HG03575 (cell line): ENCODE measurements around the gene NME3.

Source experiments
- ATAC-seq: cut with Tn5 transposase; IDR thresholded peaks from one replicate; pipeline ENCODE4 v1.9.1; 2021; ENCODE audit not compliant: unreplicated experiment, insufficient number of reproducible peaks, low FRiP score; ENCODE audit errors: extremely low read depth

NME3 gene

GRCh38 chr16:1784977-1785845 is 13.9 kb upstream of the NME3 start:
- no peak for ATAC-seq

- ATAC-seq = peak; percentile 60
Observed at GRCh38 chr16:1782408-1783264, 11.3 kb upstream of the NME3 start, which contains the start of the genes NUBP2 and SPSB3. TSS of gene NUBP2 (plus strand) at chr16:1782960. CDS start at chr16:1783021, 61 bp downstream. TSS of gene SPSB3 (minus strand) at chr16:1782571. CDS start at chr16:1781483, 1,088 bp downstream.

DNA sequence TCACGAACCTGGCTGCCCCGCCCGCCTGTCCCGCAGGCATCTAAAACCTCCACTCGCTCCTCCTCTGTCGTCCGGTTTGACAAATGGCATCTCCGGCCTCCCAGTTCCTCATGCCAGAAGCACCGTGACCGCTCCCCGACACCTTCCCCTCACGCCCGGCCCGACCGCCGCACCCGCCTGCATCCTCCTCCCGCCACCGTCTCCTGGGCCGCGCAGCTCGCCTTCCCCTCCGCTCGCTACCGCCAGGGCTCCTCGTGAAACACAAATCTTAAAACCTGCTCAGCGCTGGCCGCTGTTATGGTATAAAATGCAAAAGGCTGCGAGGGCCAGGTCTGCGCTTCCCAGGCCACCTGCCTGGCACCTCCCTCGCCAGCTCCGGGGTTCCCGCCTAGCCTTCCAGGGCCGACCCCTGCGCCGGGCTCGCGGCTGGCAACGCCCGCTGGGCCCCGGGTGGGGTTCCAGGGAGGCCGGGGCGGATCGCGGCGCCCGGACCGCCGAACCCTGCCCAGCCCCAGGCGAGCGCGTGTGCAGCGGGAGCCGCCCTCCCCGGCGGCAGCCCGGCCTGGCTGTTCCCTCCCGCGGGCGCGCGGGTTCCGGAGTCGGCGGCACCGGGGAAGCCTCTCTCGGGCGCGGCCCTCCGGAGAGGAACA is 10.5 kb upstream of the NME3 start:
- ATAC-seq = no peak

DNA sequence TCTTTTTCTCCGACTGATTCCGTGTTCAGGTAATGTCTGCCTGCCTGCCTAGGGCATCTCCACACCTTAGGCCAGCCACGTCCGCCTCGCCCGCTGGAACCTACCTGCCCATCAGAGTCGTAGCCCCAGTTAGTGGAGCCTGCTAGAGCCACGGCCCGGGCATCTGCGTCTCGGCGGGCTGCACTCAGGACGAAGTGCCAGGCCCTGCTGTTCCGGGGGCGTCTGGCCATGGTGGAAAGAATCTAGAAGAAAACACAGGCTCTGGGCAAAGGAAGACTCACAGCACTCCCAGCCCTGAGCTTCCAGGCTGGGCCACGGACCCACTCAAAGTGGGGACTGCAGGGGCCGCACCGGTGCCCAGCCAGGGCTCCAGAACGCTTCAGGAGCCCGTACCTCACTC is 9.9 kb upstream of the NME3 start:
- ATAC-seq = no peak

GRCh38 chr16:1780677-1781072 is 9.3 kb upstream of the NME3 start:
- no peak for ATAC-seq

- ATAC-seq = no peak
Observed at GRCh38 chr16:1779741-1780676, 8.7 kb upstream of the NME3 start.

GRCh38 chr16:1779234-1779701 is 7.9 kb upstream of the NME3 start:
- ATAC-seq = no peak

GRCh38 chr16:1778200-1779179 is 7.1 kb upstream of the NME3 start:
- no peak for ATAC-seq

DNA sequence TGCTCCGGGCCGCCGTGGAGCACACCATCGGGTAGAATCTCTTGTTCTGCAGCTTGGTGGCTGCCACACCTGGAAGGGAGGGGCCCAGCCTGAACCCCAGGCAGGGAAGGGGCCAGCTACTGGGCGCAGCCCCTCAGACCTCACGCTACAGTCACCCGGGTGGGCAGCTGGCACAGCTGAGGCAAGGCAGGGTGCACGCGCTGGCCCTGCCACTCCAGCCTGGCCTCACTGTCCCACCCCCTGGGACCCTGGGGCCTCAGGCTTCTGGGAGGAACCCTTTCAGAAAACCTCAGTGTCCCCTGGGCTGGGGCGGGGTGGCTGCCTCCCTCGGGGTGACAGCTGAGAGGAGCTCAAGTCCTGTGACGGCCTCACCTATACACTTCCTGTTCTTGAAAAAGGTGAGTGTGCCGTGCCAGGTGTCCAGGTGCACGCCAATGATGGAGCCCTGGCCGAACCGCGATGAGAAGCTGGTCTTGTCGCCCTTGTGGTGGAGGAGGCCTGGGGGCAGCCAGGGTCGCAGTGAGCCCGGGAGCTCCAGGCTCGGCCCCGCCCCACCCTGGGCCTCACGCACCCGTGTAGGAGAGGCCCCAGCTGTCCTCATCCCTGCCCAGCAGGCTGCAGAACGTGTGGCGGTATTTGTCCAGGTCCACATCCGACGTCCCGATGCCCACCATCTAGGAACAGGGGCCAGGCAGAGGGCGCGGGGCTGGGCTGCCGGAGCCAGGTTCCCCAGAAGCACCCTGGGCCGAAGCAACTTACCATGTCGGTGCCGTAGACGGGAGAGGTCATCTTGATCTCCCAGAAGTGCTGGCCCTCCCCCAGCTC is 6.2 kb upstream of the NME3 start:
- ATAC-seq = no peak

- no peak for ATAC-seq
Observed at GRCh38 chr16:1776991-1777374, 5.6 kb upstream of the NME3 start.

GRCh38 chr16:1776672-1776955 is 5.3 kb upstream of the NME3 start:
- ATAC-seq = no peak

- no peak for ATAC-seq
Observed at GRCh38 chr16:1775846-1776671, 4.7 kb upstream of the NME3 start.

DNA sequence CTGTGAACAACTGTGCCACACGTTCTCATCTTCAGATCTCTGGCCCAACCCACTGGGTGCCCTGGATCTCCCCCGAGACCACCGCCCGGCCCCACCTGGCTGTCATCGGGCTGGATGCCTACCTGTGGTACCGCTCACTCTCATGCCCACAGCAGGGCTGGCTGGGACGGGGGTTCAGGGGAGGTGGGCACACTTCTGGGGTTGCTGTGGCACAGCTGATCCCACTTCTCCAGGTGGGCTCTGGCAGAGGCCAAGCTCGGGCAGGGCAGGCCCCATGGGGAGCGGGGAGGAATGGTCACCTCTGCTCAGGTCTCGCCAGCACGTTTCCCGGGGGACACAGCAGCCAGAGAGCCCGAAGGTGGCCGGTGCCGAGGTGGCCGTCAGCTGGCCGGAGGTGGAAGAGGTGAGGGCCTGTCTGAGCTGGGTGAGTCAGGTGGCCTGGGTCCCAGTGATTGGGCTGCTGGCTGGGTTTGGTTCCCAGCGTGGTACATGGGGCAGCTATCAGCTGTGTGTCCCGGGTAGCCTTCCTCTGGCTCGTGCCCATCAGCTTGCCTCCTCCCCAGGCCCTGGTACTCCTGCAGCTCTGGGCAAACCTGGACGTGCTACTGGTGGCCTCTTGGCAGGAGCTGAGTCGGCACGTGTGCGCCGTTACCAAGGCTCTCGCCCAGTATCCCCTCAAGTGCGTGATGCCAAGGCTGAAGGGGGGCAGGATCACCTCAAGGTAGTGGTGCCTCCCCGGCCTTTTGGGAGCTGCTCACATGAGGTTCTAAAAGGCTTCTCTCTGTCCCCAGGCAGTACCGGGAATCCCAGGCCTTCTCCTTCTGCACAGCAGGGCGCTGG is 3.9 kb upstream of the NME3 start:
- ATAC-seq = no peak

- ATAC-seq = no peak
Observed at GRCh38 chr16:1774448-1774780, 3.1 kb upstream of the NME3 start.
